Stimulated activated CD4-positive, alpha-beta T cell treated with anti-CD3 and anti-CD28 coated beads, Interleukin-4, amount 100 ng/mL, for 24 hours (primary cell): ENCODE results near the gene AMZ1.
"Not testable (repeated sequence)": the region's sequence is repeated elsewhere in the genome, so short reads cannot be mapped to it uniquely, and the experiment has no call there.

Experiments used
- DNase-seq: peaks from one replicate; pipeline ENCODE4 v3.0.0-alpha.2; 2020

The AMZ1 gene

DNA sequence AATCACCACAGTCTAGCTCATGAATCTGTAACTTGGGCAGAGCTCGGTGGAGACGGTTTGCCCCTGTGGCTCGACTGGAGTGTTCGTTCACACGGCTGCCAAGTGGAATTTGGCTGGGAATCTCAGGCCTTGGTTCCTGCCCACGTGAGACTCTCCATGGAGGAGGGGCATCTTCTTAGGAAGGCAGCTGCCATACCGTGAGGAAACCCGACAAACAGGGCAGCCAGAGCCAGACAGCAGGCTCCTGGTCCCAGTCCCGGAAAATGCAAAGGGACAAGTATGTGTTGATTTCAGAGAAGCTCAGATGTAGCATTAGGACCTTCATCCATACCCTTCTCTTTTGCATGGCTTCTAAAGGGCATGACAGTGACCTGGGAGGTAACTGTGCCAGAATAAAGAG lies 26.6 kb downstream of the AMZ1 start:
- DNase-seq: no peak

DNA sequence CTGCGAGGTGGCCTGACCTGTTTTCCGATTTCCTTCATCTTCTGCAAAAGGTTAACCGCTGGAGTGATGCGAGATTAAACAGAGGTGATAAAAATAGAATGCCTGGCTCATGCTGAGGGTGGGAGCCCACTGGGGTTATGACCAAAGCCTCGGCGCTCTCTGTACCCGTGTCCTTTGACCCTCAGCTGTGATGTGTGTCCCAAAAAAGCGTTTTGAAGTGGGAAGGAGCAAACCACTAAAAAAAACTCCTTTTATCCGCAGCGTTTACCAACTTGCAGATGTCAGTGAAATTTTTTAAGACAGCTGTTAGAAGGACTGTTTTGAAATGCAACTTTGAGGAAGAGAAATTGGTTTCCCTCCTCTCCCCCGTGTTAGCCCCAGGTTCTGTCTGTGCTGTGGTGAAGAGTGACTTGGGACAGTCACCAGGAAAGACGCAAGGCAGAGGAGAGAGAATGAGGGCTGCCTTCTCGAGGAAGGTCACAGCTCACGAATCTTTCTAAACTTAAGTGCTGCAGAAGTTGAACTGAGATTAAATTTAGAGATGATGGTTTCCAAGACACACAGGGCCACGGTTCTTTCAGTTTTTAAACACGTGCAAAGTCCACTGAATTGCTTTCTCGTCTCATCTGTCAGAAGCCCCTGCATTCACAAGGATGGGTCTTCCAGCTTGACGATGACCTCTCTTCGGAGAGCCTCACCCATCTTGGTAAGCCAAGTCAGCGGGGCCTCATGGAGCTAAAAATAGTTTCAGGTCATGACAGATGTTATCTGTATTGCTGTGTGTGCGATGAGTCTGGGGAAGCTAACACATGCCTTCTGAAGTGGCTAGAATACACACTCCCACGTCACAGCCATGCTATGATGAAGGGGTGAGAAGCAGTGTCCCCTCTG lies 27.6 kb downstream of the AMZ1 start:
- peak; percentile 63 for DNase-seq

DNA sequence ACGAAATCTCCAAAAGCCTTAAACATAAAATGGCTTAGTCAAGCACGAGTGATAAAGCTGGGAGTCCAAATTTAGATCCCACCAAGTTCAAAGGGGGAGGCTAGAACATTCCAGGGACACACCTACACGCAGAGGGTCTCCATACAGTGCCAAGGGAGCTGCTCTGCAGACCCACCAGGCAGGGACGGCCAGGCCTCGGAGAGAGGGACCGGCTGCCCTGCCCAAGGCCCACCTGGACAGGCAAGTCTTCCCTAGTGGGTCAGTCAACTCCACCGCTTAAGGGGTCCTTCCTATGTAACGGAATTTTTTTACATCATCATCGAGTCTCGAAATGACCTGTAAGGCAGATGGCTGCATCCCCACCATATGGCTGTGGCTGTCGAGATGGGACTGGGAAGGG lies 28.5 kb downstream of the AMZ1 start:
- DNase-seq: no peak

DNA sequence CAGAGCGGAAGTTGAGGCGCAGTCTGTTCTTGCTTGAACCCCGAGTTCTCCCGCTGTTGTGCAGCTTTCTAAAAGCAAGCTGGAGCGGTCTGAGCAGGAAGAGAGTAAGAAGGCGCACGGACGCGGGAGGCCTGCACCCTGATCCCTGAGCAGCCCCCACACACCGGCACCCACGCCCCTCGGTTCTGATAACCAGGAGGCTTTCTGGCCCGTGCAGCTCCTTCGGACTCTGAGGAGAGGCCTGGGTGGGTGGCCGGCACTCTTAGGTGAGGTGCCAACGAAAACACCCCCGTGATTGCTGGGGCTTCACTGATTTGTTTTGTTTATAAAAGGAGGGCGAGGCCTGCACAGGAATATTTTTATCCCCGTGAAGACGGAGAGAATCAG lies 28.9 kb downstream of the AMZ1 start:
- no peak for DNase-seq

DNA sequence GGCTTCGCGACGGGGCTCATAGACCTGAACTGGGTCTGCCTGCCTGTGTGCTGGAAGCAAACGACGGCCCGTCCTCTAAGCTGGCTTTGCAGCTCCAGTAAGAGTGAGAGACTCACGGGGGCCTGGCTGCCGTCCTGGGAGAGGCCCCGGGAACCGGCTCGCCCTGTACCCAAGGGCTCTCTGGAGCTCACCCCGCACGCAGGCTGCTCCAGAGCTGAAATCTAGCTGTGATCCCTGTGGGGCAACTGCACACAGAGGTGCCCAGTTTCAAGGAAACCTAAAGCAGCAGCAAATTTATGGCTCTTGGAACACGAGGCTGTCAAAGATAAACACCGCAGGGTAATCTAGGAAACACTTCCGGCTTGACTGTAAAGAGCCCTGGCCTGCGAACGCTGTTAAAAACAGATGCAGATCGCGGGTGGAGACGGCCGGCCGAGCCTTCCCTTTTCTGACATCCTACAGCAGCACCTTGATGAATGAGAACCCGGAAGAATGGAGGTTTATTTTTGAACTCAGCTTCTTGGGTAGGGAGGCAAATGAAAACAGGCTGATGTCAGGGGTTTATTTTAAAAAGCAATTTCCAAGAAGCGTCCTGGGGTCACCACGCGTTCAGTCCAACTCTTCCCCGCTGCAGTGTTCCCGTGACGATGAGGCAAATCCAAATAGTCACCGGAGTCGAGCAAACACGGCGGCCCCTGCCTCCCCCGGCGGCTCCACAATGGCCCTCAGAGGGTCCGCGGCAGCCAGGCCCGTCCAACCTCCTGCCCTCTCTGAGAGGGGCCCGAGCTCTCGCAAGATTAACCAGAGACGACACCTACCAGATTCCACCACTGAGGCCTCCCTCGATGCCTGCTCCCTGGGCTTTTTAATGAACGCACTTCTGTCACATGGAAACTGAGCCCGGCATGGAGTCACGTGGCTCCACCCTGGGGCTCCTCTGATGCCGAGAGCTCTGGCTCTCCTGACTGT lies 29.6 kb downstream of the AMZ1 start:
- no peak for DNase-seq

DNA sequence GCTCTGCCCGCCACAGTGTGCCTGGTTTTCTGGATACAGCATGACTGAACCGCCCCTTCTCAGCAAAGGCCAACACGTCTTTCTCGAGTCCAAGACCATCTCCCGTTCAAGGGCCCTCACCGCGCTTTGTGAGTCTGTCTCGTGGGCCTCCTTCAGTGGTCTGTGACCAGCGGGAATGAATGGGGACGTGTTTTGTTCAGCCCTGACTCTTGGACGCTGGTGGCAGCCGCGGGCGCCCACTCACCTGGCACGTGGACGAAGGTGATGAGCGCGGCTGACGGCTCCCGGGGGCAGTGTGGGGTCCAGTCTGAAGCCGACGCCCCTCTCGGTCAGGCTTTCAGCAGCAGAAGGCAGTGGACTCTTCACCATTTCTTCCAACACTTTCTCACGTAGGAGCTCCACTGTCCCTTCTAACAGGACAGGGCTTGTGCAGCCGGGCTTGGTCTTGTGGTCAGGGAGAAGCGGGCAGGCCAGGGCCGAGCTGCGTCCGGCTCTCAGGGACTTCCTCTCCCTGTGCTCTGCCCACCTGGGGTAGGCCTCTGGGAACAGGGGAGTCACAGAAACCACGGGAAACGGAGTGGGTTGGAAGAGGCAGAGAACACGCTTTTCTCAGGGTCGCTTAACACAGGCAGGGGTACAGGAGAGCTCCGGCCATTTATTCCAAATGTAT lies 30.4 kb downstream of the AMZ1 start:
- DNase-seq: no peak

DNA sequence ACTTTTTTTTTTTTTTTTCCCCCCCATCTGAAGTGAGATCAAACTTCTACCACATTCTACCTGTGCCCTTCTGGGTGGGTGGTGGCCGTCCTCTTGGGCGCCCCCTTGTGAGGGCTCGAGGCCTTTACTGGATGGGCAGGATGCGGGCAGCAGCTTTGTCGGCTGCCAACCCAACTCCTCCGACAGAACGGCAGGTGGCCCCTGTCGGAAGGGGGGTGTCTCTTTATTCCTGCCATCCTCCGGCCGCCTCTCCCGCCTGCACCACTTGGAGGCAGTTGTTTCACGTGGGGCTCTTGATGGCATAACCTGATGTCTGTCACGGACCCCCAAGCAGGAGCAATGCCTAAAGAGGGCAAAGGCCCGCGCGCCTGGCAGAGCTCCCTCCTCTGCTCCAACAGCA lies 31.0 kb downstream of the AMZ1 start:
- DNase-seq: peak; percentile 65

DNA sequence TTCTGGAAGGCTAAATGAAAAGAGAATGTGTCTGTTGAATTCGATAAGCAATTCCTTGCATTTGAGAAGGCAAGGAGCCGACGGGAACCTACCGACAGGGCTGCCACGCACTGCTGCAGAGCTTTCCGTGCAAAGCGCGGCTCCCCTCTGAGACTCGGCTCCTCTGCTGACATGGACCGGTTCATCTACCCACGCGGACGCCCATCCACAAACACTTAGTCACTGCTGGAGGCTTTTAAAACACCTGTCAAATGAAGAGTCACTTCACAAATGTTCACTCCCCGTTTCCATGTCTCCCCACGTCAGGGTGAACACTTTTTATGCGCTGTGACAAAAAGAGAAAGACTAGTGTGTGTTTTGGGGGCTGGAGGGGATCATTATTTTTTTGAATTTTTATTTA lies 32.0 kb downstream of the AMZ1 start:
- peak; percentile 31 for DNase-seq

DNA sequence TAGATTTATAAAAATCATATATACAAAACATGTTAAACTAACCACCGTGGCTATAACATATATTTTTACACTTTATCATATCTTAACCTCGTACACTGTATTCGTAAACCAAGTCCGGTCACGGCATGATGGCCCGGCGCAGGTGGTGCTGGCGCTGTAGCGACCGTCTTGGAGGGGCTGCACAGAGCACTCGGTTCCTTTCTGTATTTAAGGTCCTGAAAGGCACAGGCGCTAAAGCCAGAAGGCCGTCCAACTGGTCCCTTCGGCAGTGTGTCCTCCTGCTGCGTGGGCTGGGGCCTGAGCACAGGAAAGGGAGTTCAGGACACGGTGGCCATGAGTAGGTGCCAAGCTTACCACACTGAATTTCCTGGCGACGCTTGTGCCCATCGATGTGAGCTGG lies 33.8 kb downstream of the AMZ1 start:
- DNase-seq: no peak

DNA sequence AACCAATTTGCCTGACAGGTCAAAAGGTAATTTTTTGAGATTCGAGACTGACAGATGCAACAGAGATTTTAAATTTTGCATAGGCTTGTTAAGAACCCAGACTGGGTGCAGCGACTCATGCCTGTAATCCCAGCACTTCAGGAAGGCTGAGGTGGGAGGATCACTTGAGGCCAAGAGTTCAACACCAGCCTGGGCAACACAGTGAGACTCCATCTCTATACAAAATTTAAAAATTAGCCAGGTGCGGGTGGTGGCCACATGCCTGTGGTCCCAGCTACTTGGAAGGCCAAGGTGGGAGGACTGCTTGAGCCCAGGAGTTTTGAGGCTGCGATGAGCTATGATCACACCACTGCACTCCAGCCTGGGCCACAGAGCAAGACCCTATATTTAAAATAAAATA lies 34.6 kb downstream of the AMZ1 start:
- DNase-seq: no peak

DNA sequence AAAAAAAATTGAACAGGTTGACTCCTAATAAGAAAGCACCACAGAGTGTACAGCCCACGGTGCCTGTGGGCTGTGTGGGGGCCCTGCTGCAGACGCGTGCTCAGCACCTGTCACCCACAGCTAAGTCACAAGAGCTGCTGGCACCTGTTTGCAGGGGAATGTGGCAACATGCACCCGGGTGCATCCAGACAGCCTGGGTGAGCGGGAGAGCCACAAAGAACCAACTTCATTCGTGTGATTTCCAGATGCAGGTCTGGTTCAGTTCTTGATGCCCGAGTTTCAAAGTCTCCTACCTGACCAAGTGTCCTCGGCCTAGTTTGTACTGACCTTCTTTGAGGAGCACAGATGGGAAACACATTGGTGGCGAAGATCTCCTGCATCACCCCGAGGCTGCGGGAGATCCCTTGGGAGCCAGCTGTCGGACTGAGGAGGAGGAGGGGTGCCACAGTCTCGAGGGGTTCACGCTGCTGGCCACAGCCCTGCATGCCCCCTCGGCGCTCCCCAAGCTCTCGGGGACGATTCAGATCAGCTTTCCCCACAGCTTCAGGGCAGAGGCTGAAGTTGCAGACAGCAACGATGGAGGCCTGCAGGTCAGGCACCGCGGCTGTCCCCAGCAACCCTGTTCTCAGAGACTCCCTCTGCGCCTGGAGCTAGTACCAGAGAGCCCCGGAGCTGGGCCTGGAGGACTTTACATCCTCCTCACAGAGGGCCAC lies 35.3 kb downstream of the AMZ1 start:
- no peak for DNase-seq

DNA sequence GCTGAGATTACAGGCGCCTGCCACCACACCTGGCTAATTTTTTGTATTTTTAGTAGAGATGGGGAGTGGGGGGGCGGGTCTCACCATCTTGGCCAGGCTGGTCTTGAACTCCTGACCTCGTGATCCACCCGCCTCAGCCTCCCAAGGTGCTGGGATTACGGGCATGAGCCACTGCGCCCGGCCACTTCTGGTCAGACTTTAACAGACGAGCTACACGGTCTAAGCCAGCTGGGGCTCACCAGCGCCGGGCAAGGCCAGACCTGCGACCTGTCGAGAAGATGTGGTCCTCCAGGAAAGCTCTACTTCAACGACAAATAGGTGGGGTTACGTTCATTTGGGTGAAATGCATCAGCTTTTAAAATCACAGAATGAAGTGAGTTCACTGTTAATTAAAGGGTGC lies 36.0 kb downstream of the AMZ1 start:
- DNase-seq: not testable (repeated sequence)

DNA sequence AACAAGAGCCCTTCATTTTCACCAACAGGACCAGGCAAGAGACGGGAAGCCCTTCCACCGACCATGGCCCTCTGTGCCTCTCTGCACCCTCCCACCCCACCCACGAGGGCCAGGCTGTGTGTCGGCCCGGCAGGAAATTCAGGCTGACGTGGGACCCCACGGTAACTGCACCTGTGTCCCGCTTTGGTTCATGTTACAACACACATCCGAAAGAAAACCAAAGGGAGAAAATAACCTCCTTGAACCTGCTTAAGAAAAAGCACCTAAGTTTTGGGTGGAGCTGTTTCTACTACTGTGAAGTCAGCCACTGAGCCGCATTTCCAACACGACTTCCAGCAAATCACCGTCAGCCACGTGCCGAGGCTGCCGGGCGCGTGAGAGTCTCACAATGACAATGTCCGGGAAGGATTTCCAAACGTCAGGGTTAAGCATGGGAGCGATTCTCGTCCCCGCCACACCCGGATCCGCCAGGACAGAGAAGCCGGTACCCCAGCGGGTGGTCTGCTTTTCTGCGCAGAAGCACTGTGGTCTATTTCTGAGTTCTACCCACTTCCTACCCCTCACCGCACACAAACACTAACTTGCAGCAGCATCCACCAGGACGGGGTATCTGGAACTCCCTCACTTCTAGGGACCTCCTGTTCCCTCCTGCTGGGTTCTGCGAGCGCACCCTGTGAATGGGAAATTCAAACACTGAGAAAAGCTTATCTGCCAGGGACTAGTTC lies 36.6 kb downstream of the AMZ1 start:
- DNase-seq: no peak

DNA sequence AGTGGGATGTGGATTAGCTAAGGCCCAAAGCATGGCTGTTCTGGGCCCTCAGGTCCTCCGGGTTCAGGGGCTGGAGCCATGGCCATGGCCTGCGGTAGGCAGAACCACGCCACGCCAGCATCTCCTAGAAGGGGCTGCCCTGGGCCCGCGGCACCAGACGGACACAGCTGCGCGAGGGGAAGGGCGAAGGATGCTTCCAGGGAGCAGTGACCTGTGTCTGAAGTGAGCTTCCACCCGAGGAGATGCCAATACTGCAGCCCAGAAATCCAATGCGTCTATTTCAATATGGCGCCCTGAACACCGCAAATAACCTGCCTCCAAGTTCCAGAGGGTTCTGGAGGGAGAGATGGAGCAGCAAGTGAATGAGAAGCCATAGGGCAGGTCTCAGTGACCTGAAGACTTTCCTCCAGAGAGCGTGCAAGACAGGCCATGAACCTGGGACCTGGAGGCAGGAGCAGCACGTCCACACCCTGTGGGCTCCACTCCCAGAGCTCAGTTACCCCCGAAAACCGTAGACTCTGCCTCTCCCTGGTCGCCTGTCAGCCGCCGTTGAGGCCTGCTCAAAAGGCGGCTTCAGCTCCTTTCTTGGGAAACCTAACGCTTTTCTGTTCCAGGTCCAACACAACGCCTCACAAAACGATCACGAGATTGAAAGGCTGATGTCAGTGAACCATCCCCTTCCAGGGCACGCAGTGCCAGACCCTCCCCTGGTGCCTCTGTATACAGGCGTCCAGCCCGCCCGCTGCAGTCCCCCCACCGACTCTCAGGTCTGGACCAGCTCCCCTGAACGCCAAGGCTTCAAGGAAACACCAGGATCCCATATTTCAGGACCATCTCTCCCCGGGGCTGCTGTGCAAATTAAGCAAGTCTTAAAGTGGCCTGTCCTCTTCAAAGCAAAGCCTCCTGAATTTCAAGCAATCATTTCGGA lies 37.4 kb downstream of the AMZ1 start:
- DNase-seq: no peak

DNA sequence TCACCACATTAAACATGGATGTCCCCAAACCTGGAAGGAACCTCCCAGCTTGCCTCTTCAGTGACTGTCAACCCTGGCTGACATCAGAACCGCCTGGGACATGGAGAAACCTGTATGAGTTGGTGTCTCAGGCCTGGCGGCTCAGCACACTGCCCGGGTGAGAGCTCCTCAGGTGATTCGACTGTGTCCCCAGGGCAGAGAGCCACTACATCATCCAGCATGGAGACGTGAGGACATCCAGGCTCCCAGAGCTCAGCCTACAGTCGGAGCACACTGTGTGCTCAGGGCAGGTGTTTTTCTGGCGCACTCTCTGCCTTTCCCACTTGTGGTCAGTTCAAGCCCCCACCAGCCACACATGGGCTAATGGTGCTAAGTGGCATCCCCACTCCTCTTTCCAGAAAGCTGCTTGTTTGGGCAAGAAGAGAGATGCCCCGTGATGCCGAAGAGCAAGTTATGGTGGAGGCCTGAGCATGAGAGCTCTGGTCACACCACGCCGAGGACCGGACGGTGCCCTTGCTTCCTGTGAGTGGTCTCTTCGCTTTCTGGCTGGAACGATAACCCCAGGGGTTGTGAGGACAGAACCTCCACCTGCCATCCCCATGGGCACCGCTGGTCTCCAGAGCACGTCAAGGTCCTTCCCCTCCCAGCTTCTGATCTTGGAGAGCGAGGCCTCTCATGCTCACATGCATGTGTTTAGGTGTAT lies 38.5 kb downstream of the AMZ1 start:
- DNase-seq: no peak

DNA sequence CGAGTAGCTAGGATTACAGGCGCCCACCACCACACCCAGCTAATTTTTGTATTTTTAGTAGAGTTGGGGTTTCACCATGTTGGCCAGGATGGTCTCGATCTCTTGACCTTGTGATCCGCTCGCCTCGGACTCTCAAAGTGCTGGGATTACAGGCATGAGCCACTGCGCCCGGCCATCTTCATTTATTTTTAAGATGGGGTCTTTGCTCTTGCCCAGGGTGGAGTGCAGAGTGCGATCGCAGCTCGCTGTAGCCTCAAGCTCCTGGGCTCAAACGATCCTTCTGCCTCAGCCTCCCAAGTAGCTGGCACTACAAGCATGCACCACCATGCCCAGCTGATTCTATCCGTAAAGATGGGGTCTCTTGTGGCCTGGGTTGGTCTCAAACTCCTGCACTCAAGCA lies 39.2 kb downstream of the AMZ1 start:
- DNase-seq: not testable (repeated sequence)

DNA sequence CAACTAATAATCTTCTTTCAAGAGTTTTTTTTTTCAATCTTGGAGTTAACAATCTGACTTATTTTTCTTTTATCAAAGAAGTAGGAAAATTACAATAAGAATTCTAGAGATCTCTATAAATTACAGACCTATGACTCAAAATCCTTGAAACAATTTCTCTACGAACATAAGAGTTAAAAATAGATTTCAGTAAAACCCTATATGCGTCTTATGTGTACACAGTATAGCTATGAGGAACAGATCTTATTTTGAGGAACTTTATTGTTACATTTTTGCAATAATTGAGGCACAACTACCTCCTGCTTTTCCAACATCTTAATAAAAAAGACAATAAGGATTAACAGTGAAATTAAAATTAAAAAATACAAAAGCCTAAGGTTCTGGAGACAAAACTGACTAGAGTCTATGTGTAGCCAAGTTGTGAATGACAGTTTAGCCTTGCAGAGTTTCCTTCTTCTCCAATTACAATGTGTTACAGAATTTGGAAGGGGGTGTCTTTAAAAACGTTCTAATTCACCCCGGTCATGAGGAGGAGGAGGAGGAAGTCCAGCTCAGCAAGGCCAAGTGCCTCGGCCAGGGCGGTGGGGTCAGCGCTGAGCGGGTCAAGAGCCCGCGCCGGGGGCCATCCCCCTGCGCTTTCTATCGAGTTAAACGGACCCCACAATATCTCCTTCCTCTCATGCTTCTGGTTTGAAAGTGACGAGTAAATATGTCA lies 40.5 kb downstream of the AMZ1 start:
- no peak for DNase-seq

DNA sequence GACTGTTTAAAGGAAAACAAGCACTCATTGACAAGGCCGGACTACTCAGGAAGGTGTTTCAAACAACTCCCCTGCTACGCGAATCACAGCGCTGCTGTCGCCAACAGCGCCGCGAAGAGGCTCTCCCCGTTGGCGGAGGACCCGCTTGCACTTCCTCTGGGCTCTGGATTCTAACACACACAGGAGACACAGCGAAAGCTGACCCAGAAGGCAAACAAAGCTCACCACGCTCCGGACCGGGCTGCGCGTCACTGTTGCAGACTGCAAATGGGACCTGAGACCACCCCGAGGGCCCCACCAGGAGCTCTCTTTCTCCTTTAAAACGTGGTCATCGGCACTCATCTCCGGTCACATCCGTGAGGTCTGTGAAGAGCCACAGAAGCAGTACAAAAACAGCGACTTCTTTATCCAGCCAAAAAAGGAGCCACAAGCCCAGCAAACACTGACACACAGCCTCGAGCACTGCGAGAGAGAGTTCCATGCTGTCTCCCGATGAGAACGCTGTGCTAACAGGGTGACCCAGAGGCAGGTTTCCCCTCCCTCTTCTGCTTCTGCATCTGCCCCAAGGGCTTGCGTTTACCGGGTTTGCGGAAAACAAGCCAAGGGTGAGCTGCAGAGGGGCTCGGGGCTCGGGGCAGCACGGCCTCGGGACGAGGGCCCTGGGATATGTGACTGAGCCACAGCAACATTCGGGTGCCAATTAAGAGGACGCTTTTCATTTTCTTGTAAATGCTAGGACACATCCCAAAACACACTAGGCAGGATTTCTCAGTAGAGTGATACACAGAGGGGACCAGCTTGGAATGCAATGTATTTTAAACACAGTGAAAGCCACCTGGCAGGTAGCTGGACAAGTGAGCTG lies 41.3 kb downstream of the AMZ1 start:
- no peak for DNase-seq
